ENCODE results near the gene HES1. TPM values are rescaled to one million over a fixed set of nuclear protein-coding genes. Genes with fewer than 3 reads are reported as not detected.
A peak's percentile ranks its signal among the peaks of the same experiment; 100 is the strongest.

Gene HES1
- total RNA-seq, 1 donor from 2014 or later: 36.2 TPM

- Mint-ChIP-seq H3K4me3 (no peak overlapping the region), H3K27ac (ENCODE audit: unreplicated experiment) (no peak overlapping the region), H3K4me1 (no peaks in the 10 kb centered on the region), H3K9me3 (peaks cover 7% of the 10 kb centered on the region), H3K27me3 (ENCODE audit: low read depth) (peaks cover 14% of the 10 kb centered on the region), H3K36me3 (ENCODE audit: low read depth) (peaks cover 5% of the 10 kb centered on the region)
- TF ChIP-seq, protein P1, sequence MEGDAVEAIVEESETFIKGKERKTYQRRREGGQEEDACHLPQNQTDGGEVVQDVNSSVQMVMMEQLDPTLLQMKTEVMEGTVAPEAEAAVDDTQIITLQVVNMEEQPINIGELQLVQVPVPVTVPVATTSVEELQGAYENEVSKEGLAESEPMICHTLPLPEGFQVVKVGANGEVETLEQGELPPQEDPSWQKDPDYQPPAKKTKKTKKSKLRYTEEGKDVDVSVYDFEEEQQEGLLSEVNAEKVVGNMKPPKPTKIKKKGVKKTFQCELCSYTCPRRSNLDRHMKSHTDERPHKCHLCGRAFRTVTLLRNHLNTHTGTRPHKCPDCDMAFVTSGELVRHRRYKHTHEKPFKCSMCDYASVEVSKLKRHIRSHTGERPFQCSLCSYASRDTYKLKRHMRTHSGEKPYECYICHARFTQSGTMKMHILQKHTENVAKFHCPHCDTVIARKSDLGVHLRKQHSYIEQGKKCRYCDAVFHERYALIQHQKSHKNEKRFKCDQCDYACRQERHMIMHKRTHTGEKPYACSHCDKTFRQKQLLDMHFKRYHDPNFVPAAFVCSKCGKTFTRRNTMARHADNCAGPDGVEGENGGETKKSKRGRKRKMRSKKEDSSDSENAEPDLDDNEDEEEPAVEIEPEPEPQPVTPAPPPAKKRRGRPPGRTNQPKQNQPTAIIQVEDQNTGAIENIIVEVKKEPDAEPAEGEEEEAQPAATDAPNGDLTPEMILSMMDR (conservative IDR thresholded peaks at IDR 0.05): no peak
- no peak for DNase-seq (ENCODE audit: low read depth, low spot score)
Measured at GRCh38 chr3:194154346-194154745, 18.4 kb downstream of the HES1 start.

- Mint-ChIP-seq H3K4me3 (no peak overlapping the region), H3K4me1 (peaks cover 6% of the 10 kb centered on the region), H3K36me3 (ENCODE audit: low read depth) (peaks cover 5% of the 10 kb centered on the region), H3K9me3 (peaks cover 7% of the 10 kb centered on the region), H3K27ac (ENCODE audit: unreplicated experiment) (no peak overlapping the region), H3K27me3 (ENCODE audit: low read depth) (peaks cover 21% of the 10 kb centered on the region)
- TF ChIP-seq, protein P1 (conservative IDR thresholded peaks at IDR 0.05): no peak
- DNase-seq (ENCODE audit: low read depth, low spot score): no peak
Measured at GRCh38 chr3:194156095-194156494, 20.1 kb downstream of the HES1 start.

GRCh38 chr3:194158942-194159439 is 23.0 kb downstream of the HES1 start:
- no peak for DNase-seq (ENCODE audit: low read depth, low spot score)
- Mint-ChIP-seq H3K4me1 (peaks cover 18% of the 10 kb centered on the region), H3K4me3 (no peak overlapping the region), H3K36me3 (ENCODE audit: low read depth) (peaks cover 5% of the 10 kb centered on the region), H3K9me3 (peaks cover 7% of the 10 kb centered on the region), H3K27me3 (ENCODE audit: low read depth) (peaks cover 28% of the 10 kb centered on the region), H3K27ac (ENCODE audit: unreplicated experiment) (peak overlapping the region; percentile 6)
- TF ChIP-seq, protein P1 (conservative IDR thresholded peaks at IDR 0.05): no peak

DNA sequence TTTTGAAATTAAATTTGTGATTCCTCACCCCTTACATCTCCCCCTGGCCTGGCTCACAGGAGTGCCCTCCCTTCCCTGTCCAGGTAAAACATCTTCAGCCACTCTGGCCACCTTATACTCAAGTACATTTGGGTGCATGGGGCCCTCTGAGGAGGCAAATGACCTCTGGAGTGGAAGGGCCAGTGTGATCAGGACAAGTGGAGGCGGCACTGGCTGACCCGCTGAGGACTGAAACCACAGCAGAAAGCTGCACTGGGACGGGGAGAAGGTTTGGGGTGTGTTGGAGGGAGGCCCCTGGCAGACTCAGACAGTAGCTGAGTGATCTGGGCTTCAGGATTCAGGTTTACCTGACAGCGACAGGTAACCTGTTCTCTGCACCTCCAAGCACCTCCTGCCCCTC is 24.2 kb downstream of the HES1 start:
- H3K4me1 Mint-ChIP-seq: peaks cover 29% of the 10 kb centered on the region
- no peak overlapping the region for H3K4me3 Mint-ChIP-seq
- no peak overlapping the region for H3K27ac Mint-ChIP-seq (ENCODE audit: unreplicated experiment)
- TF ChIP-seq, protein P1 (conservative IDR thresholded peaks at IDR 0.05): no peak
- H3K27me3 Mint-ChIP-seq (ENCODE audit: low read depth): peaks cover 27% of the 10 kb centered on the region
- no peak for DNase-seq (ENCODE audit: low read depth, low spot score)
- no peaks in the 10 kb centered on the region for H3K36me3 Mint-ChIP-seq (ENCODE audit: low read depth)
- H3K9me3 Mint-ChIP-seq: no peaks in the 10 kb centered on the region

GRCh38 chr3:194161131-194162045 is 25.4 kb downstream of the HES1 start:
- no peak for DNase-seq (ENCODE audit: low read depth, low spot score)
- Mint-ChIP-seq H3K36me3 (ENCODE audit: low read depth) (no peaks in the 10 kb centered on the region), H3K4me1 (peaks cover 41% of the 10 kb centered on the region), H3K4me3 (no peak overlapping the region), H3K9me3 (no peaks in the 10 kb centered on the region), H3K27ac (ENCODE audit: unreplicated experiment) (no peak overlapping the region), H3K27me3 (ENCODE audit: low read depth) (peaks cover 27% of the 10 kb centered on the region)
- TF ChIP-seq, protein P1 (conservative IDR thresholded peaks at IDR 0.05): no peak
